Neural progenitor cell (in vitro differentiated cells): ENCODE results near the gene IL17REL. TPM values are rescaled to one million over a fixed set of nuclear protein-coding genes. Genes with fewer than 3 reads are reported as not detected.

Source experiments
- DNase-seq: peaks from one replicate; pipeline ENCODE4 v3.0.0-alpha.2; 2016; ENCODE audit warnings: low spot score
- H2AFZ ChIP-seq: fragments of 200-600 bp; sonication (generic); replicated peaks from 2 replicates; pipeline ENCODE4 v1.6.1; 2016; ENCODE audit warnings: antibody characterized with exemption
- H3F3A ChIP-seq: fragments of 200-600 bp; sonication (generic); 2 replicates; pipeline ENCODE4 v1.6.1; 2016; ENCODE audit warnings: antibody characterized with exemption, low read depth
- H3K27ac ChIP-seq: fragments of 200-600 bp; sonication (generic); 2 replicates; pipeline ENCODE4 v1.5.1; 2016; ENCODE audit warnings: mild to moderate bottlenecking
- H3K27me3 ChIP-seq: fragments of 200-600 bp; sonication (generic); 2 replicates; pipeline ENCODE4 v1.6.1; 2016; ENCODE audit warnings: mild to moderate bottlenecking, moderate library complexity
- H3K36me3 ChIP-seq: fragments of 200-600 bp; sonication (generic); 2 replicates; pipeline ENCODE4 v1.5.1; 2016
- H3K4me1 ChIP-seq: fragments of 200-600 bp; sonication (generic); 2 replicates; pipeline ENCODE4 v1.6.1; 2016; ENCODE audit warnings: mixed run types
- H3K4me2 ChIP-seq: fragments of 200-600 bp; sonication (generic); 2 replicates; pipeline ENCODE4 v1.6.1; 2016
- H3K4me3 ChIP-seq: fragments of 200-600 bp; sonication (generic); 2 replicates; pipeline ENCODE4 v1.5.1; 2016
- H3K79me2 ChIP-seq: fragments of 200-600 bp; sonication (generic); 2 replicates; pipeline ENCODE4 v1.6.1; 2016; ENCODE audit warnings: low read depth
- H3K9ac ChIP-seq: fragments of 200-600 bp; sonication (generic); 2 replicates; pipeline ENCODE4 v1.6.1; 2016
- H3K9me3 ChIP-seq: fragments of 200-600 bp; sonication (generic); 2 replicates; pipeline ENCODE4 v1.5.1; 2016; ENCODE audit warnings: low read depth
- H4K20me1 ChIP-seq: fragments of 200-600 bp; sonication (generic); 2 replicates; pipeline ENCODE4 v1.6.1; 2016; ENCODE audit warnings: low read depth
- H3K27ac Mint-ChIP-seq: 3 replicates; pipeline ENCODE4 v1.8.0; 2021; ENCODE audit warnings: mixed read lengths
- H3K27me3 Mint-ChIP-seq: 2 replicates; pipeline ENCODE4 v1.8.0; 2022; ENCODE audit warnings: low read depth, mild to moderate bottlenecking, inconsistent platforms, moderate library complexity, mixed read lengths; ENCODE audit not compliant: insufficient read depth
- H3K36me3 Mint-ChIP-seq: 3 replicates; pipeline ENCODE4 v1.8.0; 2021; ENCODE audit warnings: mixed read lengths
- H3K4me1 Mint-ChIP-seq: 3 replicates; pipeline ENCODE4 v1.8.0; 2021; ENCODE audit warnings: mixed read lengths
- H3K4me3 Mint-ChIP-seq: 3 replicates; pipeline ENCODE4 v1.8.0; 2021; ENCODE audit warnings: mild to moderate bottlenecking, moderate library complexity, mixed read lengths
- H3K9me3 Mint-ChIP-seq: 3 replicates; pipeline ENCODE4 v1.8.0; 2020; ENCODE audit warnings: mixed read lengths
- EZH2 ChIP-seq: fragments of 200-600 bp; sonication (generic); IDR thresholded peaks from 2 replicates; pipeline ENCODE4 v1.6.1; 2017; ENCODE audit warnings: antibody characterized with exemption, mild to moderate bottlenecking, moderate library complexity
- EZH2phosphoT487 ChIP-seq: fragments of 200-600 bp; sonication (generic); IDR thresholded peaks from 2 replicates; pipeline ENCODE4 v1.6.1; 2017; ENCODE audit warnings: antibody characterized with exemption
- total RNA-seq: library from RNA; depleted of rRNA; stranded (reverse); fragments of >200 nt; gene quantifications from 2 replicates; pipeline ENCODE4 v1.2.3, GENCODE V29; 2015; ENCODE audit warnings: low replicate concordance
- TF ChIP-seq, protein P1 (sequence below): fragments of 200-600 bp; sonication (generic); IDR thresholded peaks from 2 replicates; pipeline ENCODE4 v1.5.1; 2017; ENCODE audit warnings: antibody characterized with exemption, mild to moderate bottlenecking

The IL17REL gene
- total RNA-seq, 1 donor from 2014 or later, result not detected

DNA sequence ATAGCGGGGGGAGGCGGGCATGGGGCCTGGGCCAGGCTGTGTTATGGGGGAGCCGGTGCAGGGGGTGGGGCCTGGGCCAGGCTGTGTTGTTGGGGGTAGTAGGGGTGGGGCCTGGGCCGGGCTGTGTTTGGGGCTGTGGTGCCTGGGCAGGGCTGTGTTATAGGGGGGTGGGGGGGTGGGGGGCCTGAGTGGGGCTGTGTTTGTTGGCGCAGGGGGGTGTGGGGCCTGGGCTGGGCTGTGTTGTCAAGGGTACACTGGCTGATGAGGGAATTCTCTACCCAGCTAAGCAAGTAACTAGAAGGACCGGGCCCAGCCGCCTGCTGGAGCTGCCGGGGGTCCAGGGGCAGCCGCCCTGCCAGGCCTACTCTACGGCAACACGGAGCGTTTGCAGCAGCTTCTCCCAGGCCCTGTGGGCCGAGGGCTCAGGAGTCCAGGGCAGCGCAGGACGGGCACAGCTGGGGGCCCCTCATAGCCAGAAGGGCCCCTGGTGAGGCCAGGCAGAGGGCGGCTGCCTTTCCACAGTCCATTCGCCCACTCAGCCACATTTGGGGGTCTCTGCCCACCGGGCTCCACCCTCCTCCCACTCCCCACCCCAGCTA, 62.1 kb downstream of the IL17REL start:
- Histone ChIP-seq H3K9me3 (no peaks in the 10 kb centered on the region), H4K20me1 (no peaks in the 10 kb centered on the region), H2AFZ (no peak overlapping the region), H3K27me3 (no peaks in the 10 kb centered on the region), H3K9ac (no peak overlapping the region), H3F3A (no peaks in the 10 kb centered on the region), H3K4me1 (peaks cover 14% of the 10 kb centered on the region), H3K79me2 (no peaks in the 10 kb centered on the region), H3K36me3 (no peaks in the 10 kb centered on the region), H3K27ac (no peak overlapping the region), H3K4me2 (no peak overlapping the region), H3K4me3 (no peak overlapping the region)
- H3K9me3 Mint-ChIP-seq, result no peaks in the 10 kb centered on the region
- H3K4me3 Mint-ChIP-seq, result no peak overlapping the region
- no peaks in the 10 kb centered on the region for H3K36me3 Mint-ChIP-seq
- peaks cover 12% of the 10 kb centered on the region for H3K4me1 Mint-ChIP-seq
- H3K27ac Mint-ChIP-seq, result no peak overlapping the region
- TF ChIP-seq, protein P1, sequence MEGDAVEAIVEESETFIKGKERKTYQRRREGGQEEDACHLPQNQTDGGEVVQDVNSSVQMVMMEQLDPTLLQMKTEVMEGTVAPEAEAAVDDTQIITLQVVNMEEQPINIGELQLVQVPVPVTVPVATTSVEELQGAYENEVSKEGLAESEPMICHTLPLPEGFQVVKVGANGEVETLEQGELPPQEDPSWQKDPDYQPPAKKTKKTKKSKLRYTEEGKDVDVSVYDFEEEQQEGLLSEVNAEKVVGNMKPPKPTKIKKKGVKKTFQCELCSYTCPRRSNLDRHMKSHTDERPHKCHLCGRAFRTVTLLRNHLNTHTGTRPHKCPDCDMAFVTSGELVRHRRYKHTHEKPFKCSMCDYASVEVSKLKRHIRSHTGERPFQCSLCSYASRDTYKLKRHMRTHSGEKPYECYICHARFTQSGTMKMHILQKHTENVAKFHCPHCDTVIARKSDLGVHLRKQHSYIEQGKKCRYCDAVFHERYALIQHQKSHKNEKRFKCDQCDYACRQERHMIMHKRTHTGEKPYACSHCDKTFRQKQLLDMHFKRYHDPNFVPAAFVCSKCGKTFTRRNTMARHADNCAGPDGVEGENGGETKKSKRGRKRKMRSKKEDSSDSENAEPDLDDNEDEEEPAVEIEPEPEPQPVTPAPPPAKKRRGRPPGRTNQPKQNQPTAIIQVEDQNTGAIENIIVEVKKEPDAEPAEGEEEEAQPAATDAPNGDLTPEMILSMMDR, result no peak
- TF ChIP-seq EZH2phosphoT487 (no peak), EZH2 (no peak)
- DNase-seq, result no peak
- no peaks in the 10 kb centered on the region for H3K27me3 Mint-ChIP-seq

DNA sequence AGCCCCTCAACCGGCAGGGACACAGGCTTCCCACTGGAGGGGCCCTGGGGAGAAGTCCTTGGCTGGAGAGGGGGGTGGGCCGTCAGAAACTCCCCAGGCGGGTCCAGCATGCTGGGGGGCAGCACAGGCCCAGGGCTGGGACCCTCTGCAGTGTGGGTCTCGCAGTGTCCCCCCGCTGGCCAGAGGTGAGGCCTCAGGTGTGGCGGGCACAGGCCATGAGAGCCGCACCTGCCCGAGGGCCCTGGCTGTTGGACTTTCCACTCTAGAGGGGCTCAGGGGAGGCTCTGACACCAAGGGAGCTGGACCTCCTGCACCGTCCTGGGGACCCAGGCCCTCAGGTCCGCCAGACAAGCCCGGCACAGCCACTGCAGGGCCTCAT, 62.7 kb downstream of the IL17REL start:
- Mint-ChIP-seq H3K27ac (no peak overlapping the region), H3K27me3 (no peaks in the 10 kb centered on the region), H3K4me3 (no peak overlapping the region), H3K9me3 (no peaks in the 10 kb centered on the region), H3K4me1 (peaks cover 12% of the 10 kb centered on the region), H3K36me3 (no peaks in the 10 kb centered on the region)
- no peak overlapping the region for H3K4me3 ChIP-seq
- H4K20me1 ChIP-seq, result no peaks in the 10 kb centered on the region
- TF ChIP-seq EZH2phosphoT487, result no peak
- no peaks in the 10 kb centered on the region for H3K36me3 ChIP-seq
- H3K79me2 ChIP-seq, result no peaks in the 10 kb centered on the region
- H3F3A ChIP-seq, result no peaks in the 10 kb centered on the region
- H3K9ac ChIP-seq, result no peak overlapping the region
- no peak overlapping the region for H2AFZ ChIP-seq
- peaks cover 14% of the 10 kb centered on the region for H3K4me1 ChIP-seq
- no peaks in the 10 kb centered on the region for H3K9me3 ChIP-seq
- no peaks in the 10 kb centered on the region for H3K27me3 ChIP-seq
- H3K4me2 ChIP-seq, result no peak overlapping the region
- DNase-seq, result no peak
- no peak overlapping the region for H3K27ac ChIP-seq

DNA sequence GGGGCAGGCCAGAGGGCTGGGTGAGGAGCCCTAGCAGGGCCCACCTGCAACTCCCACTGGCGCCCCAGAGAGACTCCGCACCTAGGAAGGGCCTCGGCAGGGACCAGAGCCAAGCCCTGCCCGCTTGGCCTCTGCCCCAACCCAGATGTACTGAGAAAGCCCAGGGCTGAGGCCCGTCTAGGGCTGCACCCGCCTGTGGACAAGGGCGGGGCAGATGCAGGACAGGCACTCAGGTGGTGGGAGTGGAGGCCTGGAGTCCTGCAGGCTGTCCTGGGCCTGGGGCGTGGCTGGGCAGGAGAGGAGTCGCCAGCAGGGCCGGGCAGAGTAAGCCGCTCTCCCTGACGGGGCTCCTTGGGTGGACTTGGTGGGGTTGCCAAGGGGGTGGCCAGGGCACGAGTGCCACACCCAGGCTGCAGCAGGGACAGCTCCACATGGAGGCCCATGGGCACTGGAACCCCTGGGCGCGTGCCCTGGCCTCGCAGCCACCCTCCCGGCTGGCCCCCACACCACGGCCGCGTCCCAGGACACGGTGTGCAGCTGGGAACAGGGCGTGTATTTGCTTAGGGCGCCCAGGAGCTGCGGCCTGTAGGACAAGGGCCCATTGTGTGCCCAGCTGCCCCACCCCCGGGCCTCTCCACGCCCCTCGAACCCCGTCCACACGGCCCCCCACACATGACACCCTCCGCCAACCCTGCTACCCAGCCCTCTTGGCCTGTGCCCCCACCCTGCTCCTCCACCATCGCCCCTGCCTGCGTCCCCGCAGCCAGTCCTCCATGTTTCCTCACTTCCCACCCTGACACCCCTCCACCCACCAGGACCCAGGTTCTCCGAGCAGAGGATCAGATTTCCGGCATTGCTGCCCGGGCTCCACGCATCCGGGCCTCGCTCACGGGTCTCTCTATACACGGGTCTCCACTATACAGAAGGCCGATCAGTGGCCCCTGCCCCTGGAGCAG, 63.3 kb downstream of the IL17REL start:
- peaks cover 12% of the 10 kb centered on the region for H3K4me1 Mint-ChIP-seq
- H3K4me3 Mint-ChIP-seq, result no peak overlapping the region
- no peaks in the 10 kb centered on the region for H3K36me3 Mint-ChIP-seq
- no peaks in the 10 kb centered on the region for H3K9me3 Mint-ChIP-seq
- peak overlapping the region; percentile 92 for H3K27ac Mint-ChIP-seq
- DNase-seq, result no peak
- Histone ChIP-seq H3K4me2 (no peak overlapping the region), H3K4me3 (no peak overlapping the region), H4K20me1 (no peaks in the 10 kb centered on the region), H3K4me1 (peaks cover 14% of the 10 kb centered on the region), H2AFZ (no peak overlapping the region), H3K27ac (no peak overlapping the region), H3K9ac (no peak overlapping the region), H3K27me3 (no peaks in the 10 kb centered on the region), H3K9me3 (no peaks in the 10 kb centered on the region), H3K36me3 (no peaks in the 10 kb centered on the region), H3K79me2 (no peaks in the 10 kb centered on the region), H3F3A (no peaks in the 10 kb centered on the region)
- no peaks in the 10 kb centered on the region for H3K27me3 Mint-ChIP-seq
- no peak for TF ChIP-seq EZH2
- TF ChIP-seq, protein P1, result no peak
- TF ChIP-seq EZH2phosphoT487, result no peak
